HUES64 (cell line): ENCODE data around the gene C2orf76. TPM values are rescaled to one million over a fixed set of nuclear protein-coding genes. Genes with fewer than 3 reads are reported as not detected.
"Not testable (repeated sequence)": the region's sequence is repeated elsewhere in the genome, so short reads cannot be mapped to it uniquely, and the experiment has no call there.

Experiments
- H3K27ac ChIP-seq: 2 replicates; pipeline ENCODE4 v1.7.0; 2013; ENCODE audit warnings: low read depth, low read length, inconsistent platforms
- H3K27me3 ChIP-seq: 2 replicates; pipeline ENCODE4 v1.6.1; 2013; ENCODE audit warnings: mild to moderate bottlenecking, low read length; ENCODE audit not compliant: insufficient read depth
- H3K36me3 ChIP-seq: 2 replicates; pipeline ENCODE4 v1.6.1; 2013; ENCODE audit warnings: mild to moderate bottlenecking, low read length; ENCODE audit not compliant: insufficient read depth
- H3K4me1 ChIP-seq: 2 replicates; pipeline ENCODE4 v1.6.1; 2013; ENCODE audit warnings: mild to moderate bottlenecking, low read length, moderate library complexity; ENCODE audit not compliant: insufficient read depth
- H3K4me3 ChIP-seq: 2 replicates; pipeline ENCODE4 v1.5.1; 2013; ENCODE audit warnings: mild to moderate bottlenecking, low read length, moderate library complexity
- H3K9ac ChIP-seq: 2 replicates; pipeline ENCODE4 v1.6.1; 2013; ENCODE audit warnings: mild to moderate bottlenecking, low read depth, low read length
- H3K9me3 ChIP-seq: 2 replicates; pipeline ENCODE4 v1.6.1; 2013; ENCODE audit warnings: low read depth, low read length; ENCODE audit not compliant: insufficient read depth
- WGBS: fragments of 150-250, 120-280 bp; methylation state at CpG from one replicate; pipeline ENCODE4 v1.1.7; 2013; ENCODE audit warnings: missing lambda C conversion rate; 5-methylcytosine and 5-hydroxymethylcytosine counted together
- polyA plus RNA-seq, 2 experiments: library from polyadenylated mRNA; stranded (reverse); fragments of 50-300 nt; gene quantifications; one replicate each; pipeline ENCODE4 v1.2.3, GENCODE V29; 2013

The C2orf76 gene
- 8.1 TPM for polyA plus RNA-seq (2013, experiment 1 of 2)
- 13.7 TPM for polyA plus RNA-seq (2013, experiment 2 of 2)

DNA sequence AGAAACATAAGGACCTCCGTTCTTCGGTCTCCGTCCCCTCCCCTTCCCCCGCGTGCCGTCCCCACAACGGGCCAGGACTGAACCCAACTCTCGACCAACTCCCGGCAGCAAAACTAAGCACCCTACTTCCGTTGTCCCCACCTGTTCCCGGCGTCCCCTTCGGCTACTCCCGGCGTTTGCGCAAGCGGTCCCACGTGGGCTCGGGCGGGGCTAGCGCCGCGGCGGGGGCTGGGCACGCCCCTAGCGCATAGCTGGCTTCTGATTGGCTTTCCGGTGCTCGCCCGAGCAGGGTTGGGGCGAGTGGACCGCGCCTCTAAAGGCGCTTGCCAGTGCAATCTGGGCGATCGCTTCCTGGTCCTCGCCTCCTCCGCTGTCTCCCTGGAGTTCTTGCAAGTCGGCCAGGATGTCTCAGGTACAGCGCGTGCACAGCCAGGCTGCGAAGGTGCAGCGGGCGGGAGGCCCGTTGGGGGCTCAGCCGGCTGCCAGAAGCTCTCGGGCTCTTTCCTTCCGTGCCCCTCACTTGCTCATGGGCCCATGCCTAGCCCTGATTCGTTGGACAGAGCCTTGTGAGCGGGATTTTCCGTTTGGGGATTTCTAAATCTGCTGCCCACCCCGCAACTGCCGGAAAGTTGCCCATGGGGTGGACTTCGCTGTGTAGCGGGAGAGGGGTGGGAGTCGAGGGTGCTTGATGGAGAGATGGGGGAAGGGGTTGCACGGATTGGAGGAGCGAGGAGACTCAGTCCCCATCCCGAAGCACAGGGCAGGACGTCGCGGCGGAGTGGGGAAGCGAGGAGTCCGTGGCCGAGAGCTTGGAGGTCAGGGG is at the start of gene C2orf76, which contains the start of gene DBI:
TSS of gene C2orf76 (minus strand) at position 186 of the 823 bp plus-strand sequence. CDS start 26,875 bp downstream, outside the sequence.
TSS of gene DBI (plus strand) at position 329 of the 823 bp plus-strand sequence. CDS start at position 404, 75 bp downstream.
- Histone ChIP-seq H3K4me3 (peak within 1 kb of the TSS; percentile 83), H3K36me3 (peaks cover 37% of the 10 kb centered on the region), H3K9me3 (no peaks in the 10 kb centered on the region), H3K27ac (peak within 1 kb of the TSS; percentile 71), H3K9ac (peak within 1 kb of the TSS; percentile 81), H3K4me1 (peaks cover 14% of the 10 kb centered on the region; the same call in 1 of the 2 replicates), H3K27me3 (no peaks in the 10 kb centered on the region)
- under 1% methylated on average over 65 of the region's 65 CpGs for WGBS

DNA sequence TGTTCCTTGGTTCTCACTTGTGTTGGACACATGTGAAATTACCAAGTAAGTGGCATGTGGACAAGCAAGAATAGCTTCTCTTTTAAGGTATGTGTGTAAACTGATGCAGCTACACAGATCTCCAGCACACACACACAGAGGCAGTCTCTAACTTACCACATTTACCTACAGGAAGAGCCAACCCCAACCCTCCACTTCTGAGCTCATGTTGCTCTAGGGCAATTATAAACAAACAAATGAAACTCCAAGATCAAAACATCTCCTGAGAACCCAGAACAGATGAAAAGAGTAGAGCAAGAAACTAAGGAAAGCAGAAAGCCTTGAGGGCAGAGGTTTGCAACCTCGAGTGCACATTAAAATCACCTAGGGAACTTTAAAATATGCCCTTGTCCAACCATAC is 49.0 kb upstream of the C2orf76 start:
- WGBS = 100% methylated on average over 1 of the region's 1 CpG
- no peaks in the 10 kb centered on the region for H3K27me3 ChIP-seq
- no peak overlapping the region for H3K4me3 ChIP-seq
- H3K4me1 ChIP-seq = no peaks in the 10 kb centered on the region
- H3K36me3 ChIP-seq = no peaks in the 10 kb centered on the region
- no peak overlapping the region for H3K27ac ChIP-seq
- peaks cover 5% of the 10 kb centered on the region; the same call in 1 of the 2 replicates for H3K9me3 ChIP-seq
- H3K9ac ChIP-seq = no peak overlapping the region

DNA sequence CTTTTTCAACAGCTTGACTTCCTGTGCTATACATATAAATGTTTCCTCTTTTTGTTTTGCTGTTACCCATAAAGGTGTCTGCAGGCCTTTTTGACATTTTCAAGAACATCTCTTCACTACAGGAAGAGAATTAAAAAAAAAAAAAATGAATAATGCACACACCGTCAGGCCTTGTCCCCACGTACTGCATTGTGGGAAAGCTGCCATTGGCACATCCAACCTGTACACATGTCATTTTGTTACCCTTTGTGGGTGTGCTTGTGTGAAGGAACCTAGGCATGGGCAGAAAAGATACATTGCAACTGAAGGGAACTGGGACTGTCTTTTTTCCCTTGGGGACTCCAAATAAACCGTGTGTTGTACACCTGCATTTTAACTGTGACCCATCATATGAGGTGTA is 48.3 kb upstream of the C2orf76 start:
- 82% methylated on average over 3 of the region's 3 CpGs for WGBS
- Histone ChIP-seq H3K9me3 (0 out of 2 replicates have a peak, but pooled peaks cover 4% of the 10 kb centered on the region), H3K4me1 (no peaks in the 10 kb centered on the region), H3K36me3 (no peaks in the 10 kb centered on the region), H3K27ac (no peak overlapping the region), H3K4me3 (no peak overlapping the region), H3K27me3 (no peaks in the 10 kb centered on the region), H3K9ac (no peak overlapping the region)

DNA sequence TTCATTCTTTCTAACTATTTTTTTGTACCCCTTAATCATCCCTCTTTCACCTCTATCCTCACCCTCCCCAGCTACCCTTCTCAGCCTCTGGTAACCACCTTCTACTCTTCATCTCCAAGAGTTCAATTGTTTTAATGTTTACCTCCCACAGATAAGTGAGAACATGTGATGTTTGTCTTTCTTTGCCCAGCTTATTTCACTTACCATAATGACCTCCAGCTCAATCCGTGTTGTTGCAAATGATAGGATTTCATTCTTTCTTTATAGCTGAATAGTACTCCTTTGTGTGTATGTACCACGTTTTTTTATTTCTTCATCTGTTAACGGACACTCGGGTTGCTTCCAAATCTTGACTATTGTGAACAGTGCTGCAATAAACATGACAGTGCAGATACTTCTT is 42.9 kb upstream of the C2orf76 start:
- Histone ChIP-seq H3K4me1 (0 out of 2 replicates have a peak, but pooled peaks cover 5% of the 10 kb centered on the region), H3K9me3 (0 out of 2 replicates have a peak, but pooled peaks cover under 1% of the 10 kb centered on the region), H3K27me3 (no peaks in the 10 kb centered on the region), H3K9ac (no peak overlapping the region), H3K36me3 (no peaks in the 10 kb centered on the region), H3K27ac (no peak overlapping the region), H3K4me3 (no peak overlapping the region)
- WGBS = 92% methylated on average over 3 of the region's 4 CpGs

DNA sequence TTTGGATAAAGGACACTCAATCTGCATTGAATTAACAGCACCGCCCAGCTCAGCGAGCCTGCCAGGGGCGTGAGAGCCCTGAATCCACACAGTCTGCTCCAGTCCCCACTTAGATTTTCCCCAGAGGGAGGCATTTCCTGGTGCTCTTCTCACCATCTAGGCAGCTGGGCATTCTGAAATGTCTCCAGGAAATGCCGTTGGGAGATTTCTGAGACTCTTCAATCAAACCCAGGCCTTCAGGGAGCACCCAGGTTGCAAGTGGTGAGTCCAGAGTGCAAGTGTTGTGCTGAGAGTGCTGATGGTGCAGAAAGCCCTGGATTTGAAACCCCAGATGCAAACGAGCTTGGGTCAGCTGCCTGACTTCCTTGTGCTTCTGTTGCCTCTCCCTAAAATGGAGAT is 41.6 kb upstream of the C2orf76 start:
- H3K4me3 ChIP-seq = no peak overlapping the region
- H3K27ac ChIP-seq = no peak overlapping the region
- 46% methylated on average over 5 of the region's 5 CpGs for WGBS
- no peaks in the 10 kb centered on the region for H3K9me3 ChIP-seq
- no peak overlapping the region for H3K9ac ChIP-seq
- no peaks in the 10 kb centered on the region for H3K27me3 ChIP-seq
- H3K4me1 ChIP-seq = 0 out of 2 replicates have a peak, but pooled peaks cover 5% of the 10 kb centered on the region
- no peaks in the 10 kb centered on the region for H3K36me3 ChIP-seq

DNA sequence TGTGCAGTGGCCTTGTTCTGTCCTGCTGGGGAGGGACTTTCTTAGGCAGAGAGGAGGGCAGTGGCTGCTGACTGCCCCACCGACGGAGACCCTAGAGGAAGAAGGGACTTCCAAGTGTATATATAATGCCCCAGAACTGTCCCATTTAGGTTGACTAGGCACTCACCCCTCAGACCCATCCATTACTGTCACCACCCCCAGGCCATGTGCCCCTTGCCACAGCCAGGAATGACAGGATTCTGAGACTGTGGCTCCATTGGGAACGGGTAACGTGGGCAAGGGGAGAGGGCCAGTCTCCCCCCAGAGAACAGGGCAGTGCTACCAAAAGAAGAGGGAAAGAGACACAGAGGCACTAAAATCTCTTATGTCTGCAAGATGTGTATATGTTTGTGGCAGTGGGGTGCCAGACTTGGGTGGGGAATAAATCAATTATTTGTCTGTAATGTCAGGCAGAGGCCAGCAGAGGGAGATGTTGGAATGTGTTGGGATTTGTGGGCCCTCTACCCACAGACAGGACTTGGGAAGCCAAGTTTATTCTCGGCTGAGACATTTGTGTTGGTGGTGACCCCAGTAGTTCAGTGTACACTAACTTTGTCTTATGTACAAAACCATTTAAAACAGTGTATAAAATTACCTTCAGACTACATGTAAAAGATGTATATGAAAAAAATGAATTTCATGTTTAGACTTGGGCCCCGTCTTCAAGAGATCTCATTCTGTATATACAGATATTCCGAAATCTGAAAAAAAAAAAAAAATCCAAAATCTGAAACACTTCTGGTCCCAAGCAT is 41.0 kb upstream of the C2orf76 start:
- Histone ChIP-seq H3K9me3 (no peaks in the 10 kb centered on the region), H3K4me1 (0 out of 2 replicates have a peak, but pooled peaks cover 5% of the 10 kb centered on the region), H3K9ac (no peak overlapping the region), H3K4me3 (no peak overlapping the region), H3K27ac (no peak overlapping the region), H3K27me3 (no peaks in the 10 kb centered on the region), H3K36me3 (no peaks in the 10 kb centered on the region)
- 69% methylated on average over 6 of the region's 7 CpGs for WGBS

DNA sequence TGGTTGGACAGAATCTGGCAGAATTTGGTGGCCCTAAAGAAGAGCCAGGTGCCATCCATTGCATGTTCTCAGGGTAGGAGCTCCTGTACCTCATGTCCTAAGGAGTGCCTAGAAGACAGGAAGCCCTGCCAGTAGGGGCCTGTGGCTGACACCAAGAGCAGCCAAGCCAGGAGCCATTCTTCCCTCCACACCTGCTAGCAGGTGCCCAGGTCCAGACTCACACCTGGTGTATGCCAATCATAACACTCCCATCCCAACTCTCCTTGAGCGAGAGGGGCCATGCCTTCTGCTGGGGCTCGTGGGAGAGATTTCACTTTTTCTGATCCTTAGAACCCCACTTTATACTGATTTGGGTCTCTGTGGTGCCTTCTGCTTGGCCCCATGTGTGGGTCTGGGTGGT is 38.5 kb upstream of the C2orf76 start:
- no peak overlapping the region for H3K27ac ChIP-seq
- H3K4me1 ChIP-seq = 0 out of 2 replicates have a peak, but pooled peaks cover 5% of the 10 kb centered on the region
- H3K9ac ChIP-seq = no peak overlapping the region
- H3K4me3 ChIP-seq = no peak overlapping the region
- WGBS = 89% methylated on average over 2 of the region's 2 CpGs
- no peaks in the 10 kb centered on the region for H3K9me3 ChIP-seq
- H3K36me3 ChIP-seq = no peaks in the 10 kb centered on the region
- no peaks in the 10 kb centered on the region for H3K27me3 ChIP-seq

DNA sequence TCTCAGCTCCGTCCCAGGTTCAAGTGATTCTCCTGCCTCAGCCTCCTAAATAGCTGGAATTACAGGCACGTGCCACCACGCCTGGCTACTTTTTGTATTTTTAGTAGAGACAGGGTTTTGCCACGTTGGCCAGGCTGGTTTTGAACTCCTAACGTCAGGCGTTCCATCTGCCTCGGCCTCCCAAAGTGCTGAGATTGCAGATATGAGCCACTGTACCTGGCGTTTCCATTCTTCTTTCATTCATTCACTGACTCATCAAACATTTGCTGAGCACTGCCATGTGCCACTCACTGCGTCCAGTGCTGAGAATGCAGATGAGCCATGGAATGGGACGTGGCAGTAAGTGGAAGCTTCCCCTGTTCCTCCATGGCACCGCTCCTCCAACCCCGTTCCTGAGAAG is 37.0 kb upstream of the C2orf76 start:
- H3K27ac ChIP-seq, H3K4me1 ChIP-seq, H3K27me3 ChIP-seq, H3K4me3 ChIP-seq, H3K36me3 ChIP-seq, H3K9ac ChIP-seq, H3K9me3 ChIP-seq: not testable (repeated sequence)
- WGBS = 92% methylated on average over 12 of the region's 12 CpGs

DNA sequence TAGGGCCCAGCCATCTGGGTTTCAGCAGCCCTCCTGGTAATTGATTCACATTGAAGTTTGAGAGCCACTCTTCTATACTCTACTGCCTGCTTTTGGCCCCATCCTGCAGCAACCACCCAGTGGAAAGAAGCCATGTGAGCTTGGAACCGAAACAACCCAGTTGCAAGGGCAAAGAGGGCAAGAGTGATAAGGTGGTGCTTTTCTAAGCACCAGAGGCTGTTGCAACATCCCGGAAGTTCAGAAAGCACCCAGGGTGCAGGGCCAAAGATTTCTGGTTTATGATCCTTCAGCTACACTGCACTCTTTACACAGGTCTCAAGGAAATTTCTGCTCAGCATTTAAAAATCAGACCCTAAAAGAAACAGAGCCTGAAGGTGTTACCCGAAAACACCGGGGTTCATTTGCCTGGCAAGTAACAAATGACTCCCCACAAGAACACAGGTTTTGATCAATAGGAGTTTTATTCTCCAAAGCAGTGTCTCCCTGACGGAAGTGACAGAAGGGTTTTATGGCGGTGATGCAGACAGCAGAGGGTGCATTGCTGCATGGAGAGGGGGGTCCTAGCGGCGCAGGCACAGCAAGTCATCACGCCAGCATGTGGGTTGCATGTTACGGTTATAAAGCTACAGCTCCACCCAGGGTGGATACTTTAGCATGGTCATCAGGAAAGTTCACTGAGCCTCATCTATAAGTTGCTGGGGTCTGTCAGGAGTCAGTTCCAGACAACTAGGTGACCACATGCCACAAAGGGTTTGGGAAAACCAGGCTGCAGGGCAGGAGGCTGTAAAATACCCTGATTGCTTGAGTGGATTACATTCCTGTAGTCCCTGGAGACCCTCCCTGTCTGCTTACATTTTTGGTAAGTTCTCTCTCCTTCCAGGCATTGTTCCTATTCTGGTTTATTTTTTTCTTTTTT is 36.3 kb upstream of the C2orf76 start:
- Histone ChIP-seq H3K4me3 (no peak overlapping the region), H3K36me3 (no peaks in the 10 kb centered on the region), H3K27ac (no peak overlapping the region), H3K4me1 (0 out of 2 replicates have a peak, but pooled peaks cover 1% of the 10 kb centered on the region), H3K9ac (no peak overlapping the region), H3K9me3 (no peaks in the 10 kb centered on the region), H3K27me3 (no peaks in the 10 kb centered on the region)
- 95% methylated on average over 10 of the region's 10 CpGs for WGBS

DNA sequence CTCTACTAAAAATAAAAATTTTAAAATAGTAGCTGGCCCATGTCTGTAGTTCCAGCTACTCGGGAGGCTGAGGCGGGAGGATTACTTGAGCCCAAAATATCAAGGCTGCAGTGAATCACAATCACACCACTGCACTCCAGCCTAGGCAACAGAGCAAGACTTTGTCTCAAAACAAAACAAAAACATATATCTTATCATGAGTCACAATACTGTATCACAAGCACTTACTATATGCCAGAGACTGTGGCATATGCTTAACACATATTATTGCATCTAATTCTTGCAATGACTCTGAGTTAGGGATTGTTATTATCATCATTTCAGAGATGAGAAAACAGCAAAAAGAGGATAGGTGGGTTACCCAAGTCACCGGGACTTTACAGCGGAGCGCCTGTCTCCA is 35.5 kb upstream of the C2orf76 start:
- 97% methylated on average over 5 of the region's 5 CpGs for WGBS
- Histone ChIP-seq H3K9ac (no peak overlapping the region), H3K27me3 (no peaks in the 10 kb centered on the region), H3K9me3 (no peaks in the 10 kb centered on the region), H3K4me1 (no peaks in the 10 kb centered on the region), H3K4me3 (no peak overlapping the region), H3K27ac (no peak overlapping the region), H3K36me3 (no peaks in the 10 kb centered on the region)
